ENCODE results near the gene CLIC4.
"Not testable (repeated sequence)": the region's sequence is repeated elsewhere in the genome, so short reads cannot be mapped to it uniquely, and the experiment has no call there.

CLIC4 gene

DNA sequence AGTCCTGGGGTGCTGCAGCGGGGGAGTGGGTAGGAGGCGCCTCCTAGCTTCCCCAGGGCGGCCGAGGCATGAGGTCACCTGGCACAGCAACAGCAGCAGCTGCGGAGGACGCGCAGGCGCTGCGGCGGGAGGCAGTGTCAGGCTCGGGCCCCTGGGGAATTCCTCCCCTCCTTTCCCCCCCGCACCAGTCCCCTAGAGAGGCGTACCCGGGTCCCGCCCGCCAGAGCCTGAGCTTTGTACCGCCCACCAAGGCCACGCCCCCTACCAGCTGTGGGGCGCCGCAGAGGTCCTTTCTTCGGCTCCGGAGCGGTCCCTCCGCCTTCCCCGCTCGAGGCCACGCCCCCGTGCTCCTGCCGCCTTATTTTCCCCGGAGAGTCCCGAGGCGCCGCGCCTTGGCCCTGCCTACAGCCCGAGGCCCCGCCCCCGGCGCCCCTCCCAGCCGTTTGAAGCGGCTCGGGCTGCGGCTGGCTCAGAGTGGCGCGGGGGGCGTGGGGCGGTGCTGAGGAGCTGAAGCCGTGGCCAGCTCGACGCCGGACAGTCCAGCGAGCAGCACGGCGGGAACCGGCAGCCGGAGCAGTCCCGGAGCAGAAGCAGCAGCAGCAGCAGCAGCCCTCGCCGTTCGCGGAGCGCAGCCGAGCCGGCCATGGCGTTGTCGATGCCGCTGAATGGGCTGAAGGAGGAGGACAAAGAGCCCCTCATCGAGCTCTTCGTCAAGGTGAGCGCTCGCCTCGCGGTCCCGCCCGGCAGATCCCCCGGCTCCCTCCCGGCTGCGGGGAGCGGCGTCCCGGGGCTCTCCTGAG lies at the start of gene CLIC4:
CLIC4 (plus strand) TSS at position 537 of the 800 bp plus-strand sequence; CDS start at position 644, 107 bp downstream.
- DNase-seq = peak; percentile 99

DNA sequence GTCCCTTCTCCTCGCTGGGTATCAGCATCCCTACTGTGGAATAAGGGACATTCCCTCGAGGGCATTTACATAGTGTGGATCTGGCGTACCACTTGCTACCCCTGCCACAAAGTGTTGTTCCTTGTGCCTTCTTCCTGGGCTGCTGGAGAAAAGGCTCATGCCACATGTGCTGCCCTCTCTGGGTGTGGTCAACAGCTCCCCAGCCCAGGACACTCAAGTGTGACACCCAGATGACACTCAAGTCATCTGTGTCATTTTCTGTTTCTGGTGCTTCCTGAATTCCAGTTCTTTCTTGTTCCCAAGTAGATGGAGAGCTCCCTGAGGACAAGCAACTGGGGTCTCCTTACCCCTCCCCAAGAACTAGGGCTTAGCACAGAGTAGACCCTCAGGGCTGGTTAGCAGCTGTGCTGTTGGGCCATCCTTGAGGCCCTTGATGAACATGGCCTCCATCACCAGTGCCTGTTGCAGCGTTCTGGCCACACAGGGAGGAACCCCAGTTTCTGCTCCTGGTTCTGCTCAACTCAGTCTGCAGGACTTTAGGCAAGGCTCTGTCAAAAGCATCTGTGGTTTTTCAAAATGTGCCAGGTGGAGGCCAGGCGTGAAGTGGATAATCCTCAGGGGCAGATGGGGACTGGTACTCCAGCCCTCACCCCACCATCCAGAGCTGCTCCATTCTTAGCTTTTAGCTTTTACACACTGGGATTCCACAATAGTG lies 49.0 kb upstream of the CLIC4 start:
- no peak for DNase-seq

DNA sequence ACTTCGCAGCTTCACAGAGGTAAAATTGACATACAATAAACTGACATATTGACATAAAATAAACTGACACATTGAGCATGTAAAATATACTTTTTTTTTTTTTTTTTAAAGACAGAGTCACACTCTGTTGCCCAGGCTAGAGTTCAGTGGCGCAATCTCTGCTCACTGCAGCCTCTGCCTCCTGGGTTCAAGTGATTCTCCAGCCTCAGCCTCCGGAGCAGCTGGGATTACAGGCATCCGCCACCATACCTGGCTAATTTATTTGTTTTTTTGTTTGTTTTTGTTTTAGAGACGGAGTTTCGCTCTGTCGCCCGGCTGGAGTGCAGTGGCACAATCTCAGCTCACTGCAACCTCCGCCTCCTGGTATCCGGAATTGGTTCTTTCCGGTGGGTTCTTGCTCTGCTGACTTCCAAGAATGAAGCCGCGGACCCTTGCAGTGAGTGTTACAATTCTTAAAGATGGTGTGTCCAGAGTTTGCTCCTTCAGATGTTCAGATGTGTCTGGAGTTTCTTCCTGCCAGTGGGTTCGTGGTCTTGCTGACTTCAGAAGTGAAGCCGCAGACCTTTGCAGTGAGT lies 48.4 kb upstream of the CLIC4 start:
- DNase-seq = no peak

DNA sequence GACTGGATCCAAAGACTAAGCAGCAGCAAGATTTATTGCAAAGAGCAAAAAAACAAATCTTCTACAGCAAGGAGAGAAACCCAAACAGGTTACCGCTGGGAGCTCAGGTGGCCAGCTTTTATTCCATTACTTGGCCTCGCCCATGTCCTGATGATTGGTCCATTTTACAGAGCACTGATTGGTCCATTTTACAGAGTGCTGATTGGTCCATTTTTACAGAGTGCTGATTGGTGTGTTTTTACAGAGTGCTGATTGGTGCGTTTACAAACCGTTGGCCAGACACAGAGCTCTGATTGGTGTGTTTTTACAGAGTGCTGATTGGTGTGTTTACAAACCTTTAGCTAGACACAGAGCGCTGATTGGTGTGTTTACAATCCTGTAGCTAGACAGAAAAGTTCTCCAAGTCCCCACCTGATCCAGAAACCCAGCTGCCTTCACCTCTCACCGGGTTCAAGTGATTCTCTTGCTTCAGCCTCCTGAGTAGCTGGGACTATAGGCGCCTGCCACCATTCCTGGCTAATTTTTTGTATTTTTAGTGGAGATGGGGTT lies 47.7 kb upstream of the CLIC4 start:
- not testable (repeated sequence) for DNase-seq

DNA sequence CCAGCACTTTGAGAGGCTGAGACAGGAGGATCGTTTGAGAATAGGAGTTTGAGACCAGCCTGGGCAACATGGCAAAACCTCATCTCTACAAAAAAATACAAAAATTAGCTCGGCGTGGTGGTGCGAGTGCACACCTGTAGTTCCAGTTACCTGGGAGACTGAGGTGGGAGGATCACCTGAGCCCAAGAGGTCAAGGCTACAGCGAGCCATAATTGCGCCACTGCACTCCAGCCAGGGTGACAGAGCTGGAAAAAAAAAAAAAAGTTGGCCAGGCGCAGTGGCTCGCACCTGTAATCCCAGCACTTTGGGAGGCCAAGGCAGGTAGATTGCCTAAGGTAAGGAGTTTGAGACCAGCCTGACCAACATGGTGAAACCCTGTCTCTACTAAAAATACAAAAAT lies 46.9 kb upstream of the CLIC4 start:
- DNase-seq = not testable (repeated sequence)

DNA sequence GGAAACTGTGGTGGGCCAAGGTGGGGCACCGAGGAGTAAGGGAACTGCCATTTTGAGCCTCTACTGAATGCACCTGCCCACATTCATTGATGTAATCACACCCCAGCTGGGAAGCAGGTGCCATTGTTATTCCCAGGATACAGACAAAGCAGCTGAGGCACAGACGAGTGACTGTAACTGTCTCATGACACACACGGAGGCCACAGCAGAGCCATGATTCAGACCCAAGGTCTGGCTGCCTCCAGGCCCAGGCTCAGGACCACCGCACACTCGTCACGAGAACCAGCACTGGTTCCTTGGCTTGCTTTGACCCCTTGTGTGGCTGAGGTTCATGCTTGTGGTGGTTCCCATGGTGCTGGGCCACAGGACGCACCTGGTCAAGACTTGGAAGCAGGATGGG lies 45.6 kb upstream of the CLIC4 start:
- no peak for DNase-seq

DNA sequence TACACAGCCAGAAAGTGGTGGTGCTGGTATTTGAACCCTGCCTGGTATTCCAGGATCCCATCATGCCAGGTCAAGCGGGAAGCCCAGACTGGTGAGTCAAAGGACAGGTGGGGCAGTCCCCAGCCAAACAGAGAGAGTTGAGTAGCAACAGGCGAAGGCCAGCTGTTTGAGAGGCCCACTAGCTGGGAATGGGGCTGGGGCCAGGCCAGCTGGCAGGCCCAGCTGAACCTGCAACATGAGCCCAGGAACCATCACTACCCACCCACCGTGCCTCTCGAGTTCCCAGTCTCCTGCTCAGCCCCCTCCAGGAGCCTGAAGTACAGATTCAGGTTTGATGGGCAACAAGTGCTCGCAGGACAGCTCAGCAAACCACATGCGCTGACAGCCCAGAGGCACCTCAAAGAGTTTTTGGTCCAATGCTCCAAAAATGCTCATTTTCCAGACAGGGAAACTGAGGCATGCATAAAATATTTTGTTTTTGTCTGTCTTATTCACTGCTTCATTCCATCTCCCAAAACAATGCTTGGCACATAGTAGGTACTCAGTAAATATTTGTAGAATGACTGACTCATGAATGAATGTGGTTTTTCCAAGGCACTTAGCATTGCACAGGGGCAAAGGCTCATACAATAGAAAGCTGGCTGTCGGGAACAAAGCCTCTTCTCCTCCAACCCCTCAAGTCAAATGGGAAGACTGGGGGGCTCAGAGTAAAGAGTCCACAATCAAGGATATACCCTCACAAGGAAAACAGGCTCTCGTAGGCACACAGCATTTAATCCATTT lies 42.5 kb upstream of the CLIC4 start:
- no peak for DNase-seq

DNA sequence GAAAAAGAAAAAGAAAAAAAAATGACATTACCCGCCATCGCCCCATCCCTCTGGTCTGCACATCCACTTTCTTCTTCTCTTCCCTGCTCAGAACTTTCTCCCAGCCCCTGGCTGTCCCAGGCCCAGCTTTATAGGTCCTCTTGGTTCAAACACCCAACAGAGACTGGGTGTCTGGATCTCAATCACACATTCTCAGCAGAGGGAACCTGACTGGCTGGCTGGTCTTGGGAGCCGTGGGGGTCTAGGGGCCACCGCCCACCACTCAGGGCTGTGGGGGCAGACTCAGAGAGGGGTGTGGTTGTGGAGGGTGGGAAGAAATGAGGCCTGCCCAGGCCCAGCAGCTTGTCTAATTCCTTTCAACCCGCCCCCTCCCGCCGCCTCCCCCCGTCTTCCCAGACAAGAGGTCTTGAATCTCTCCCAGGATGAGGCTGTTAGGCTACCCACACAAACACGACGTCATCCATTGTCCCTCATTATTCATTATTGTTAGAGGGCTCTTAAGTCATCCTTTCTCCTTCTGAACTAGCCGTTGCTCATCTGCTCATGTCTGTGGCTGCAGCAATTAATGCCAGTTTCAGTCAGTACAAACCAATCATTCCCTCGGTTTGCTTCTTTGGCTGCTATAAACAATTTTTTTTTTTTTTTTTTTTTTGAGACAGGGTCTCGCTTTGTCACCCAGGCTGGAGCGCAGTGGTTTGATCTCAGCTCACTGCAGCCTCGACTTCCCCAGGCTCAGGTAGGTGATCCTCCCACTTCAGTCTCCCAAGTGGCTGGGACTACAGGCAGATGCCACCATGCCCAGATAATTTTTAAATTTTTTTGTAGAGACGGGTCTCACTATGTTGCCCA lies 40.6 kb upstream of the CLIC4 start:
- DNase-seq = no peak

DNA sequence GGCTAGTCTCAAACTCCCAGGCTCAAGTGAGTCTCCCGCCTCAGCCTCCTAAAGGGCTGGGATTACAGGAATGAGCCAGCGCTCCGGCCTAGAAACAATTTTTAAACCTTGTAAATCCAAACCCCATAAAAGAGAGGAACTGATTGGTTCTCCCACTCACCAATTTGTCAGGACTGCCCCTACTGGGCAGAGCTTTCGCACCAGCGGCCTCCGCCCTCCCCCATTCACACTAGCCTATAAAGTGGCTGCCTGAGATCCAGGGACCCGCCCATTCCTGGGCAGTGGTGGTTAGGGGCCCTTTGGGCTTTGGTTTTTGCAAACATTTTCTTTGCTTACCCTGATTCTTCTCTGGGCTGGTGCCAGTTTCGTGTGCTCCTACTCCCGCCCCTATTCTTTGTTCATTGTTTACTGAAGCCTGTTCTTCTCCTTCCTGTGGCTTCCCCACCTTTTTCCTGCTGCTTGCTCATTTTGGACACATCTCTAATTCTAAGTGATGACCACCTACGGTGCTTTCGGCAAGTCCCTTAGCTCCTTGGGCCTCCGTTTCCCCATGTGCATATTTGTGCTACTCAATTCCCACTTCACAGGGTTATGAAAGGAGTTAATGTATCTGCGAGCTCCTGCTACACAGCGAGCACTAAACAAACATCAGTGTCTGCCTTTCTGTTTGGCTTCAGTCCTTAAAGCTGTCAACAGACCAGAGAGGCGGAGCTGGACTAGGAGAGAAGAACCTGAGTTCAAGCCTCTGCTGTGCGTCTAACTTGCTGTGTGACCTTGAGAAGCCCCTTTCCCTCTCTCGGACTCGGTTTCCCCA lies 39.8 kb upstream of the CLIC4 start:
- DNase-seq = no peak

DNA sequence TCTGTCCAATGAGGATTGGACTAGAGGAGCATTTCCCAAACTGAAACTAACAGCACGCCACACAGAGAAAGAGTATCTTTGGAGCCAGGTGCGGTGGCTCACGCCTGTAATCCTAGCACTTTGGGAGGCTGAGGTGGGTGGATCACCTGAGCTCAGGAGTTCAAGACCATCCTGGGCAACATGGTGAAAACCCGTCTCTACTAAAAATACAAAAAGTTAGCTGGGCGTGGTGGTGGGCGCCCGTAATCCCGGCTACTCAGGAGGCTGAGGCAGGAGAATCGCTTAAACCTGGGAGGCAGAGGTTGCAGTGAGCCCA lies 39.2 kb upstream of the CLIC4 start:
- DNase-seq = not testable (repeated sequence)

DNA sequence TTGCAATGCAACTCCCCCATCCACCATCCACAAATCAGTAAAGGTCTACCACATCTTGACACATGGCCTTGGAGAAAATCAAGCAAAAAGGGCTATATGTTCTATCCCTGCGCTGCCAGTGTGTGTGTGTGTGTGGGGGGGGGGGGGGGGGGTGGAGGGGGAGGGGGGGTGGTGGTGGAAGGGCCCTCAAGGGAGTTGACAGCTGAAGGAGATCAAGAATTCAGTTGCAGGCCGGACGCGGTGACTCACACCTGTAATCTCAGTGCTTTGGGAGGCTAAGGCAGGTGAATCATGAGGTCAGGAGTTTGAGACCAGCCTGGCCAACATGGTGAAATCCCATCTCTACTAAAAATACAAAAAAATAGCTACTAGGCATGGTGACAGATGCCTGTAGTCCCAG lies 37.6 kb upstream of the CLIC4 start:
- no peak for DNase-seq

DNA sequence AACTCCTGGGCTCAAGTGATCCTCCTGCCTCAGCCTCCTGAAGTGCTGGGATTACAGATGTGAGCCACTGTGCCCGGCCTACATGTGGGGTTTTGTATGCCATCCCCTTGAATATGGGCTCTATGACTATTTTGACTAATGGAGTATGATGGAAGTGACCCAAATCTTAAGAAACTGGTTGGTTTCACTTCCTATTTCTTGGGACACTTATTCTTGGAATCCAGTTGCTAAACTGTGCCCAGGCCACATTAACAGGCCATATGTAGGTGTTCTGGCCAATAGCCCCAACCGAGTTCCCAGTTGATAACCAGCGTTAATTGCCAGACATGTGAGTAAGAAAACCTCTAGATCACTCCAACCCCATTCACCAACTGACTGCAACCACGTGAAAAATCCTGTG lies 36.3 kb upstream of the CLIC4 start:
- DNase-seq = no peak

DNA sequence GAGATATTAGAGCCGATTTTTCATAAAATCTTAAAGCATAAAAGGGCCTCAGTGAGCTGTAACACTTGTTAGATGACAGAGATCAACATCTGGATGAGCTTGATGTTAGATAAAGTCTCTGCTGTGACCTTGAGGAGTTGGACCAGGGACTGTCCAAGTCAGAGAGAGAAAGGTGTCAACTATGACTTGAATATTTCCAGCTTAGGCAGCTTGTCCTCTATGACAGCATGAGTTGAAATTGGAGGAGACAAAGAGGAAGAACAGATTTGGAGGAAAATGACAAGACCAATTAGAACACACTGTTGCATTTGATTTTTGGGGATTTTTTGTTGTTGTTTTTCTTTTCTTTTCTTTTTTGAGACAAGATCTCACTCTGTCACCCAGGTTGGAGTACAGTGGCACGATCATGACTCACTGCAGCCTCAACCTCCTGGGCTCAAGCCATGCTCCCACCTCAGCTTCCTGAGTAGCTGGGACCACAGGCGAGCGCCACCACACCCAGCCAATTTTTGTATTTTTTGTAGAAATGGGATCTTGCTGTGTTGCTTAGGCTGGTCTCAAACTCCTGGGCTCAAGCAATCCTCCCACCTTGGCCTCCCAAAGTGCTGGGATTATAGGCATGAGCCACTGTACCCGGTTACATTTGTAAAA lies 35.3 kb upstream of the CLIC4 start:
- no peak for DNase-seq

DNA sequence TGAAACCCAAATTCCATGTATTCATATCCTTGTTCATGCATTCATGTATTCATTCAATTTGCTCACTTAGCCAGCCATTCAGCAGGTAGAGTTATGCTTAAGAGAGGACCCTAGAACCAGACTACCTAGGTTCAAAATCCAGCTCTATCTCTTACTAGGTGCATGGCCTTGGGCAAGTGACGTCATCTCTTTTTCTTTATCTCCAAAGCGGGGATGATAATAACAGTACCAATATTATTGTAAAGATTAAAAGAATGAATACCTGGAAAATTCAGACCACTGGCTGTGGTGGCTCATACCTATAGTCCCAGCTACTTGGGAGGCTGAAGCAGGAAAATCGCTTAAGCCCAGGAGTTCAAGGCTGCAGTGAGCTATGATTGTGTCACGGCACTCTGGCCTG lies 33.9 kb upstream of the CLIC4 start:
- no peak for DNase-seq

DNA sequence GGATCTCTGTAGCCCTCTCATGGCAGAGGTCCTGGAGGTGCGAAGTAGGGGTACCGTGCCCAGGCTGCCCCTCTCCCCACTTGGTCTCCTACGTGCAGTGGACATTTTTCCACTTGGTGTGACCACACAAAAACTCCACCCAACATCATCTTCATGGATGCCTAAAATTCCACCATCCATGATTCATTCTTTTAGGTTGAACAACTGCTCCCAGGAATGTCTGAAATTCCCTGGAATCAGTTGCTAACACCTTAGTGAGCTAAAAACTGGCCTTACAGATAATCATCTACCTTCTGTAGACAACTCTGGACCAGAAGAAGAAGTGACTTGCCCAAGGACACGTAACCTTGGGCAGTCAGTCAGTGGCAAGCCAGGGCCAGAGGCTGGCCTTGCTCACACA lies 32.1 kb upstream of the CLIC4 start:
- DNase-seq = no peak

DNA sequence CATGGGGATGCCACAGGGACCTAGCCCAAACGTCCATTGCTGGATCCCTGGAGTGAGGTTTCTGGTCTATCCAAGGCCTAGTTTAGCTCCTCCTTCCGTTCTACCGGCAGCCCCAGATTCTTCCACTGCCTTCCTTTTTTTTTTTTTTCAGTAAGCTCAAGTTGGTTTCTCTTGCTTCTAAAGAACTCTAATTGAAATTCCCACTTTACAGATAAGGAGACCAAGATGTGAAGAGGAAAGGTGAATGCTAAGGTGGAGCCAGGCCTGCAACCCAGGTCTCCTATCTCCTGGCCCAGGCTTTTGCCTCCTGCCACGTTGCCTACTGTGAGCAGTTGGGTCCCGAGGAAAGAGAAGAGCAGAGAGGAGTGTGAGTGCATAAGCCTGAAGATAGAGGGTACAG lies 31.5 kb upstream of the CLIC4 start:
- no peak for DNase-seq

DNA sequence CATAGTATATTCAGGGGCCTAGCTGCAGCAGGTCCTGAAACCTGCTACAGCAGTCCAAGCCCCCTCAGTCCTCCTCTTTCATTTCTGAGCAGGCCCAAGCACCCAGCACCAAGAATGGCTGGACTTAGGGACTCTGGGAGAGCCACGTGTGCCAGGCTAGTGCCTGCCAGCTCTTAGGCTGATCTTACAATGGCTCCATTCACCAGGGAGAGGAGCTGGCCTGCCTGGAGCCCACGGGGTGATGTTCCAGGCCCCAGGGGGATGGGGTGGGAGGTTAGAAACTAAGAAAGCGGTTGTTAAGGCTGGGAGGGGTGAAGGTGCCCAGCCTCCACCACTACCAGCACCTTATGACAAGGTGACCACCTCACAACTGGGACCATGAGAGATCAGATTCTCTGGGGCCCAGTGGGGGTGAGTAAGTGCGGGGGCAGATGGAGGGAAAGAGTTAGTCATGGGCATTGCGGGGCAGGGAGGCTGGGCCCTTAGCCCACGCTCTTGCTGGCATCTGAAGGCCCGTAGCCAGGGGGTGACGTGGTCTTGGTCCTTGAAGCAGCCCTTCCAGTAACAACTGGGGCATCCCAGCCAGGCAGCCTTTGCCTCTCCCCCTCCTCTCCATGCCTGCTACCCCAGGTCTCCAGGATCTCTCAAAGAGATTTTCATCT lies 30.3 kb upstream of the CLIC4 start:
- DNase-seq = no peak

DNA sequence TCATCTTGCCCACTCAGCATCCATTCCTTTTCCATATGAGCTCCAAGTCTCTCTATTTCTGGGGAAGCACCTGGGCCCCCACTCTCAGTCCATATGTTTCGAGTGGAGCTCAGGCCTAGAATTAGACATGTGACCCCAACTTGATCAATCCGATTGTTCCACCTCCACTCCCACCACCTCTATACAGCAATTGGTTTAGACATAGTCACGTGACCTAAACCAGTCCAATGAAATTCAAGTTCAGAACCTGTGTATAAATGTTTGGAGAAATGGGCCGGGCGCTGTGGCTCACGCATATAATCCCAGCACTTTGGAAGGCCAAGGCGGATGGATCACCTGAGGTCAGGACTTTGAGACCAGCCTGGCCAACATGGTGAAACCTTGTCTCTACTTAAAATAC lies 29.6 kb upstream of the CLIC4 start:
- DNase-seq = no peak

DNA sequence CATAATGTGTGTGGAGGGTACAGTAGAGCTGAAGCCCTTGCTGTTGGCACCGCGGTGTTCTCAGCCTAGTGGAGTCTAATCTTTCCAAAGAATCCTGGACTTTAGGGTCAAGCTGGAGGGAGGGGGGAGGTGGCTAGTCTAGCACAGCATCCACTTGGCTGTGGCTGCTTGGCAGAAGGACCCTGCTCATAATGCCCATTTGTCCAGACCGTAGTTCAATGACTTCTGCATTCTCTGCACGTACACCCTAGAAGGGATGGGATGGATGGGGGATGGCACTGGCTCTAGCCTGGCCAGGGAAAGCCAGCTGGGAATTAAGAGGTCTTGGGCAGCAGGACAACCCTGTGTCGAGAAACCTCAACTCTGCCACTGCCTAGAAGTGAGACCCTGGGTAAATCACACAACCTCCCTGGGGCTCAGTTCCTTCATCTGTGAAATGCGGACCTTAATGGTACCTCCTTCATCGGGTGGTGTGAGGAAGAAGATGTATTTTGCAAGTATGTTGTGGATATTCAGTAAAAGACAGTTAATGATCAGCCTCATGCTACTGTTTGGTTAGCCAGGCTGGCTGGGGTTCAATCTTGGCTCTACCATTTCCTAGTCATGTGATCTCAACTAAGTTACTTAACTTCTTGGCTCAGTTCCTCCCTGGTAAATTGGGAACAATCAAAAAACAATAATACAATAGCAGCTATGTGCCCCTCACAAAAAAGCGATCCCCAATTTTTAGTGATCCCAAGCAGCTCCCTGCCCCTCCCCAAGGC lies 27.2 kb upstream of the CLIC4 start:
- DNase-seq = no peak
